ELR (cell line): ENCODE results near the gene GPS1.

Source experiments
- DNase-seq: peaks from one replicate; pipeline ENCODE4 v3.0.0-alpha.2; 2015; ENCODE audit warnings: low read depth

Gene GPS1

DNA sequence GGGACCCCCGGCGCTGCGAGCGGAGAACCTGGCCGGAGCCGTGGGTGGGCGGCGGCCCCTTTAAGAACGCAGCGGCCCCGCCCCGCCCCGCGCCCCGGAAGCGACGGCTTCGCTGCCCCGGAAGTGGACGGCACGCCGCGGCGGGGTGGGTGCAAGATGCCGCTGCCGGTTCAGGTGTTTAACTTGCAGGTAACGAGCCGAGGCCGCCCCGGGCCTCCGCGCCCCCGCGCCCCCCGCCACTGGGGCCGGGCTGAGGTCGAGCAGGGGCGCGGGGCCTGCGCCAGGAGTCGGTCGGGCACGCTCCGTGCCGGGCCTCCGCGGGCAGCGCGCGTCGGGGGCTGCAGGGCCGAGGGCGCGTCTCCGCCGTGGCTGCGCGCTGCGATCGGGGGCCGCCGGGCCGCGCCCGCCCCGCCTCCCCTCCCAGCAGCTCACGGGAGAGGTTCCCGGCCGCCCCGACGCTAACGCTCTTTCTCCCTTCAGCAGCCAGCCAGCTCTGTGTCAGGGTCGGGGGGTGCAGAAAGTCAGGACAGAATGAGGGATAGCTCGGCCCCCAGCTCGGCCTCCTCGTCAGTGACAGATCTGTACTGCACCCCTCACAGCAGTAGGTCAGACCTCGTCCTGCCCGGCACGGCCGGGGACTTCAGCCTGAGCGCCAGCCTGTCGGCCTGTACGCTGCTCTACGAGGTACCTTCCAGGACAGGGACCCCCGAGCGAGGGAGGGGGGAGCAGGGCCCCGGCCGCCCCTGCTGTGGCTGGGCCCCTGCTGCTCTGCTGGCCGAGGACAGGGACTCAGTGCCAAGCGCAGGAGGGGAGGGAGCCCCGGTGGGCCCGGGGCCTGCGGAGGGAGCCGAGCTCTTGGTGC lies at the start of gene GPS1, which contains the start of gene RFNG:
Gene GPS1 (plus strand): TSS at position 123 of the 862 bp plus-strand sequence. CDS start 34 bp downstream, at position 157.
Gene RFNG (minus strand): TSS at position 36 of the 862 bp plus-strand sequence. CDS start 45 bp downstream, outside the sequence.
- peak; percentile 78 for DNase-seq

- DNase-seq, result peak; percentile 99
These were observed 48.0 kb upstream of the GPS1 start for GRCh38 chr17:82003411-82004381.

GRCh38 chr17:82004517-82005455 lies 46.9 kb upstream of the GPS1 start:
- no peak for DNase-seq

DNA sequence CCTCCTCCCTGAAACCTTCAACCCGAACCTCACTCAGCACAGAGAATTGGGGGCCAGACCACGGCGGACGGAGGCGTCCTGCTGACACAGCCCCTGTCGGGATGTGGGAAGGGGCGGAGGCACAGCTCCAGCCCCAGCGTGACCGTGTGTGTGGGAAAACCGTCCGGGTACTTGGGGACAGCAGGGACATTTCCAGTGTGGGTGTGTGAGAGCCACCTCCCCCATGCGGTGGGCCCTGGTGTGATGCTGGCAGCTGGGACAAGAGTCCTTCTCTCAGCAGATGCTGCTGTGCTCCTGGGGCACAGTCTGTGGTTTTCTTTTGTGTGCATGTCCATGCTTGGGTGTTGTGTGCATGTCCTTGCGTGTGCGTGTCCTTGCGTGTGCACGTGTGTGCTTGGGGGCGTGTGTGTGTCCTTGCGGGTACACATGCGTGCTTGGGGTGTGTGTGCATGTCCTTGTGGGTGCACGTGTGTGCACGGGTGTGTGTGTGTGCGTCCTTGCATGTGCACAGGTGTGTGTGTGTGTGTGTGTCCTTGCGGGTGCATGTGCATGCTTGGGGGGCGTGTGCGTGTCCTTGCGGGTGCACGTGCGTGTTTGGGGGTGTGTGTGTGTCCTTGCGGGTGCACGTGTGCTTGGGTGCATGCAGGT lies 45.9 kb upstream of the GPS1 start:
- DNase-seq, result no peak

DNA sequence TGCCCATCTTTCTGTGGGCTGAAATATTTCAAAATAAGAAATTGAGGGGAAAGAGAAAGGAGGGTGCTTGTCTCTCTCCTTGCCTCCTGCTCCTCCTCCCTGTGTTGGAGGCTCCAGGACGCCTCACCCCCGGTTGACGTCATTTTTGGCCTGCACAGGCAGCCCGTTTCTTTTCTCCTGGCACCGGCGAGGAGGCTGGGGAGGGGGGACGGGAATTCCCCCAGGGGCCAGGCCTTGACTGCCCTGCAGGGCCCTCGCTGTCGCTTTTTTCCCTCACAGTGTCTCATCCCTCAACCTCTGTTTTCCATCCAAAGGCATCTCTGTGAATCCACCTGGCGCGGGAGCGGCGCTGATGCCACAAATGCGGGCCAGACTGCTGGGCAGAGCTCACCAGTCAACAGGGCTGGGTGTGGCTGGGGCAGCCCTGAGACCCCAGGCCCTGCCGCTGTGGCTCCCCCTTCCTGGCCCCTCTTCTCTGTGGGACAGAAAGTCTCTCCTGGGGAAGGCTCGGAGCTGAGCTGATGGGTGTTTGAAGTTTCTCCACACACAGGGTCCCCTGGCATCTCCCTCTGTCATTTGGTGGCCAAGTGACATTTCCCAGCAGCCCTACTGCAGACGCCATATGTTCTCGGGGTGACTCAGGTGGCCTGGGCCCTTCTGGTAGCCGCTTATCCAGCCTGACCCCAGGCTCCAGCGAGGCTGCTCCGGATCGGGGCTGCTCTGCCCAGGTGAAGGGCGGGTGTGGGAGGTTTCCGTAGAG lies 45.0 kb upstream of the GPS1 start:
- DNase-seq, result peak; percentile 64

- DNase-seq, result no peak
These were observed 44.5 kb upstream of the GPS1 start for GRCh38 chr17:82007228-82007494.

DNA sequence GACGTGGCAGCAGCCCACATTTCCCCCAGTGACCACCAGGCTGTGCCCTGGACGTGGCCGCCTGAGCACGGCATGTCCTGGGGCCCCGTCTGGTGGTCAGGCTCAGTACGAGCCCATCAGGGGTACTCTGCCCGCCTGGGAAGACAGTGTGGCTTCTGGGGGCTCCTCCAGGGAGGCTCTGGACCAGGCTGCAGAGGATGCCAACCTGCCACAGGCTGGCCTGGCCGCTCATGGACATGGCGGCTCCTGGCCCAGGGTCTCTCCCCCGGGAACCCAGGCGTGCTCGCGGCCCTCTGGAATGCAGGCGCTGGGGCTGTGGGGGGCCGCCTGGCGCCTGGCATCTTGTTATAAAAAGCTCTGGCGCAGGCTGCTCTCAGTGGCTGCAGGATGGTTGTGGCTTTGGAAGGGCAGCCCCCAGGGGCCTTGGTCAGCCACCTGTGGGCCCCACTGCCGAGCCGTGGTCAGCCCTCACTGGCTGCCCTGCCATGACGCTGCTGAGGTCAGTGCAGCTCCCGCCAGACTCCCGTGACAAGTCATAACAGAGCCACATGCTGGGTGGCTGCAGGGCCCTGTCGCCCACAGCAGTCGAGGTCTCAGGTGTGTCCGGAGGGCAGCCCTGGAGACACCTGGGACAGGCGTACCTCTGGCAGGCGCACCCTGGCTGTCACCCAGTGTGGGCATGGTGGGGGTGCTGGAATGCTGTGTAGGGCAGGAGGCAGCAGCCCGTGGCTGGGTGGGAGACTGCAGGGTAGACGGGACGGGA lies 44.0 kb upstream of the GPS1 start:
- no peak for DNase-seq

DNA sequence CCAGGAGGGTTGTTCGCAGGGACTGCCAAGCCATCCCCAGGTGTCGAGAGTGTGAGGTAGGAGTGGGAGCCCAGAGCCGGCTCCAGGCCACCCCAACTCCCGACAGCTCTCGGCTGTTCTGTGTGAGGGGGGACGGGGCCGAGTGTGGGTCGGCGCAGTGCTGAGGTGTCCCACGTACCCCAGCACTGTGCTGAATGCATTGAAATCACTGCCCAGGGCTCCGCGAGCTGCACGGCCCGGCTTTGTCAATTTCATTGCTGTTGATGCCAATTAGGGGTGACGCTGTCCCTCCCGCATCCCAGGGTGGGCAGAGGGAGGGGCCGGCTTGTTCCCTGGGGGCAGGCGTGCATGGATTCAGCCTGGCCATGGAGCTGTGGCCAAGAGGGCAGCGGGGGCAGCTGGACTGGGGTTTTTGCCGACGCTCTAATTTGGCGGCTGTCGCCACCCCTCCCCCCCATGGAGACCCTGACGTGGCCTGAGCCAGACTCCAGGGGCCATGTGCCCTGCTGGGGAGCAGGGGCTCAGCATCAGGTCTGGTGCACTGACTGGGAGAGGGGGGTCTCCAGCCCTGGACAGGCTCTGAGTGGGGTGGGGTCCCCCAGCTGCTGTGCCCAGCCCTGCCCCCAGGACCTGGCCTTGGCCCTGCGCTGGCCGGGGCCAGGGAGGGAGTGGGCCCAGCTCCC lies 43.3 kb upstream of the GPS1 start:
- no peak for DNase-seq

DNA sequence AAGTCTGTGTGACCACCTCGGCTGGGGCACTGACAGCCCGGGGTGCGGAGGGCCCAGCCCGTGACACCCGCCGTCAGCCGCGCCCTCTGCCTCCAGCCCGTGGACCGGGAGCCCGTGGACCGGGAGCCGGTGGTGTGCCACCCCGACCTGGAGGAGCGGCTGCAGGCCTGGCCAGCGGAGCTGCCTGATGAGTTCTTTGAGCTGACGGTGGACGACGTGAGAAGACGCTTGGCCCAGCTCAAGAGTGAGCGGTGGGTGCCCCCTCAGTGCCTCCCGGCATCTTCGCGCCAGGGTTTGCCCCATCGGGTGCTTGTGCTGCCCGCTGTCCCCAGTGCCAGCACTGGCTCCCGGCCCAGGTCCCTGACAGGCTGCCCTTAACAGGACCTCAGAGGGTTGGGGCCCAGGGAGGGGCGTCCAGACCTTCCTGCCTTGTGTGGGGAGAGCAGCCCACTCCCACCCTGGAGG lies 42.7 kb upstream of the GPS1 start:
- DNase-seq, result no peak

GRCh38 chr17:82009413-82009812 lies 42.3 kb upstream of the GPS1 start:
- DNase-seq, result no peak

DNA sequence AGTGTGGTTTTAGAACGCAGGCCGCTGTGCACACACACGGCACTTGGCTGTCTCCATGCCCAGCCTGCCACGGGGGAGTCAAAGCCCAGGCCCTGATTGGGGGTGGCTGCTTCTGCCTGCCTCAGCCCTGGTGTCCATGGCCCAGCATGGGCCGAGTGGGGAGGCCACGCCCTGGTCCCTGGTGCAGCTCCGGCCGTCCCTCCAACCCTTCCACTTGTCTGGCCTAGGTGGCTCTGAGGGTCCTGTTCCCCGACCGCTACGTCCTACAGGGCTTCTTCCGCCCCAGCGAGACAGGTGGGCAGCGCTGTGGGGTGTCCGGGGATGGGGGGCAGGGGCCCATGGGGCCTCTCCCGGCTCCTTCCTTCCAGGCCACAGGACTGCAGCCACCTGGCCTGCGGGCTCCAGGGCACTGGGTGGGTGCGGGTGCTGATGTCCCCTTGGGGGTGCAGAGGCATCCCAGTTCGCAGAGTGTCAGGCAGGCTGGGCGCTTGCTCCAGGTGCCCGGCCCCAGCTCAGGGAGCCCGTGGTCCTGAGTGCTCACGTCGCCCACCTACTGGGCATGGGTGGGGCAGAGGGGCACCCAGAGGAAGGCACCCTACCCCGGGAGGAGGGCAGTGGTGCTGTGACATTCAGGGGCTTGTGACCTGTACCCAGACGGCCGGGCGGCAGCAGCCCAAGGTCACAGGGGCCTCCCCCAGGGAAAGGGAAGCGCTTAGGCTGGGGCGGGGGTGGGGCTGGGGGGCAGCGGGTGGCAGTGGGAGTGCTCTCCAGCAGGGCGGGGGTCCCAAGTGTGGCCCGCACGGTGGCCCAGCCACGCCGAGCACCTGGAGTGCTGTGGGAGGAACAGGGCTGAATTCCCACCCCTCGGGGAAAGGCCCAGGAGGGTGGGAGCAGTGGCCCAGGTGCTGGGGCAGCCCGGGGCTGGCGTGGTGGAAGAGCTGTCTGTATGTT lies 40.8 kb upstream of the GPS1 start:
- DNase-seq, result no peak

- DNase-seq, result no peak
These were observed 40.0 kb upstream of the GPS1 start for GRCh38 chr17:82011617-82012187.

- DNase-seq, result no peak
These were observed 39.4 kb upstream of the GPS1 start for GRCh38 chr17:82012261-82012639.

- no peak for DNase-seq
These were observed 38.9 kb upstream of the GPS1 start for GRCh38 chr17:82012640-82013295.

- DNase-seq, result no peak
These were observed 38.4 kb upstream of the GPS1 start for GRCh38 chr17:82013341-82013740.

DNA sequence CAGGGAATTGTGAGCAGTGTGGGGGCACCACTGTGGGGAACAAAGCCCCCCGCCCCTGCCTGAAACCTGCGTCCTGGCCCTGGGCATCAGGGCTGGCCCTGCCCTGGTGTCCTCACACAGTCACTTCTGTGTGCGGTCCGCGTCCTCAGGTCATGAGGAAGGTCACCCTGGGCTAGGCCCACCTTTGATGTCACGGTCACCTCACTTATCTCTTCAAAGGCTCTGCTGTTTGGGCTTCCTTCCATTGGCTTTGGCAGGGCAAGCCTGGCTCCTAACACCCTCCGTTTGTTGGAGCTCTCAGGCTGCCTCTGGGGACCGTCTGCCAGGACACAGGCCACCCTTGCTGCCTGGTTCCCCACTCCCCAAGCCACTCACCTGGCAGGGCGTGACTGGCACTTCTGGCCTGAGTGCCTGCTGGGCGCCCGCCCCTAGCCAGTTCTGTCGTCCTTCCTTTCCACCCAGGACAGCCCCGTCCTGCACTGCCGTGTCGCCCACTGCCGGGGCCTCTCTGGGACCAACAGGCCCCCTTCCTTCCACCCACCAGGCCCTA lies 37.9 kb upstream of the GPS1 start:
- DNase-seq, result no peak

GRCh38 chr17:82014432-82014831 lies 37.3 kb upstream of the GPS1 start:
- no peak for DNase-seq
